DND-41 (cell line): ENCODE results near the gene PRAMEF1.

Experiments used
- EZH2 ChIP-seq: IDR thresholded peaks from 3 replicates; pipeline ENCODE4 v1.6.1; 2012; ENCODE audit warnings: borderline replicate concordance, low read depth, mild to moderate bottlenecking, moderate library complexity, low read length, inconsistent platforms; ENCODE audit not compliant: severe bottlenecking
- TF ChIP-seq, protein P1 (sequence below): IDR thresholded peaks from 2 replicates; pipeline ENCODE4 v1.5.1; 2012; ENCODE audit warnings: borderline replicate concordance, low read length, moderate library complexity, mild to moderate bottlenecking; ENCODE audit not compliant: poor library complexity, severe bottlenecking; ENCODE audit errors: extremely low read depth

DNA sequence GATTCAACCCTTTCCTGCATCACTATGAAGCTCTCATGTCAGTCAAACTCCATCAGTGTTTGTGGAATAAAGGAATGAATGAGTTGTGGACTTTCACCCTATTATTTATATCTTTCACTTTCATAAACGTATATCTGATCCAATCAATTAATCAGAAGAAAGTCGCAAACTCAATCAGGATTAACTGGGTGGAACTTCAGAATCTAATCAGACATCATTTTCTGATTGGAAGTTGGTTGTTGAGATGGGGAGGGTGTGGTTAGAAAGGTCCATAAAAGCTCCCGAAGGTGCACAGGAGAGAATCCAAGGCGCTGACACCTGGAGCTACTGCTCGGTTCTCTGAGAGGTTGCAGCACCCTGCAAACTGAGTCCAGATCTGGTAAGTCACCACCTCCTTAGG, 17.8 kb upstream of the PRAMEF1 start, which contains the start of gene PRAMEF12:
- TF ChIP-seq, protein P1, sequence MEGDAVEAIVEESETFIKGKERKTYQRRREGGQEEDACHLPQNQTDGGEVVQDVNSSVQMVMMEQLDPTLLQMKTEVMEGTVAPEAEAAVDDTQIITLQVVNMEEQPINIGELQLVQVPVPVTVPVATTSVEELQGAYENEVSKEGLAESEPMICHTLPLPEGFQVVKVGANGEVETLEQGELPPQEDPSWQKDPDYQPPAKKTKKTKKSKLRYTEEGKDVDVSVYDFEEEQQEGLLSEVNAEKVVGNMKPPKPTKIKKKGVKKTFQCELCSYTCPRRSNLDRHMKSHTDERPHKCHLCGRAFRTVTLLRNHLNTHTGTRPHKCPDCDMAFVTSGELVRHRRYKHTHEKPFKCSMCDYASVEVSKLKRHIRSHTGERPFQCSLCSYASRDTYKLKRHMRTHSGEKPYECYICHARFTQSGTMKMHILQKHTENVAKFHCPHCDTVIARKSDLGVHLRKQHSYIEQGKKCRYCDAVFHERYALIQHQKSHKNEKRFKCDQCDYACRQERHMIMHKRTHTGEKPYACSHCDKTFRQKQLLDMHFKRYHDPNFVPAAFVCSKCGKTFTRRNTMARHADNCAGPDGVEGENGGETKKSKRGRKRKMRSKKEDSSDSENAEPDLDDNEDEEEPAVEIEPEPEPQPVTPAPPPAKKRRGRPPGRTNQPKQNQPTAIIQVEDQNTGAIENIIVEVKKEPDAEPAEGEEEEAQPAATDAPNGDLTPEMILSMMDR, result no peak
- no peak for TF ChIP-seq EZH2
